HepG2 (cell line): ENCODE results near the gene RIPOR3. TPM values are rescaled to one million over a fixed set of nuclear protein-coding genes. Genes with fewer than 3 reads are reported as not detected.

ENCODE experiments used
- CENPBD1 ChIP-seq: sonication (generic); formaldehyde crosslinking; IDR thresholded peaks from 2 replicates; pipeline ENCODE4 v1.8.0; 2022; ENCODE audit warnings: missing genetic modification reagents, low read depth, mild to moderate bottlenecking, borderline replicate concordance
- DNMT3B ChIP-seq: conservative IDR thresholded peaks from 2 replicates; pipeline ENCODE4 v1.6.1; 2016; ENCODE audit warnings: missing biosample characterization, control low read depth
- ELF4 ChIP-seq: sonication (generic); formaldehyde crosslinking; IDR thresholded peaks from 2 replicates; pipeline ENCODE4 v1.5.0; 2020; ENCODE audit warnings: missing genetic modification reagents, mild to moderate bottlenecking, moderate library complexity, borderline replicate concordance
- FOXA1 ChIP-seq, 2 experiments: fragments of 450-650 bp in 1 of 2; sonication (generic) in 1 of 2; formaldehyde crosslinking in 1 of 2; IDR thresholded peaks; 2 replicates each; pipeline versions ENCODE4 v1.4.0 to v1.6.1; 2016 to 2020; ENCODE audit warnings: missing genetic modification reagents in 1 of 2
- GATAD2A ChIP-seq: IDR thresholded peaks from 2 replicates; pipeline ENCODE4 v1.6.1; 2016
- HINFP ChIP-seq: sonication (generic); formaldehyde crosslinking; IDR thresholded peaks from 2 replicates; pipeline ENCODE4 v1.4.0; 2020; ENCODE audit warnings: low read depth, mild to moderate bottlenecking, missing genetic modification reagents
- HMGXB3 ChIP-seq: sonication (generic); formaldehyde crosslinking; IDR thresholded peaks from 2 replicates; pipeline ENCODE4 v1.4.0; 2020; ENCODE audit warnings: missing genetic modification reagents, borderline replicate concordance
- IKZF1 ChIP-seq: fragments of 450-650 bp; IDR thresholded peaks from 2 replicates; pipeline ENCODE4 v1.7.1; 2016
- MTA1 ChIP-seq: sonication (generic); formaldehyde crosslinking; IDR thresholded peaks from 2 replicates; pipeline ENCODE4 v1.4.0; 2020; ENCODE audit warnings: missing genetic modification reagents, mild to moderate bottlenecking, borderline replicate concordance
- PAX8 ChIP-seq: sonication (generic); formaldehyde crosslinking; IDR thresholded peaks from 2 replicates; pipeline ENCODE4 v1.8.0; 2022; ENCODE audit warnings: mild to moderate bottlenecking, missing genetic modification reagents, borderline replicate concordance
- PHF20 ChIP-seq: sonication (generic); formaldehyde crosslinking; IDR thresholded peaks from 2 replicates; pipeline ENCODE4 v1.5.0; 2020; ENCODE audit warnings: mild to moderate bottlenecking, missing genetic modification reagents
- PRMT3 ChIP-seq: sonication (generic); formaldehyde crosslinking; IDR thresholded peaks from 2 replicates; pipeline ENCODE4 v1.8.1; 2022; ENCODE audit warnings: low read depth, mild to moderate bottlenecking, moderate library complexity, missing genetic modification reagents, borderline replicate concordance
- RAD51 ChIP-seq: fragments of 450-650 bp; IDR thresholded peaks from 2 replicates; pipeline ENCODE4 v1.6.1; 2016; ENCODE audit warnings: borderline replicate concordance
- RXRB ChIP-seq: IDR thresholded peaks from 2 replicates; pipeline ENCODE4 v1.6.1; 2016; ENCODE audit warnings: borderline replicate concordance, missing genetic modification reagents, missing compliant biosample characterization
- SP1 ChIP-seq, 2 experiments: fragments of 450-650 bp in 1 of 2; sonication (generic) in 1 of 2; formaldehyde crosslinking in 1 of 2; IDR thresholded peaks; 2 replicates each; pipeline versions ENCODE4 v1.4.0 to v1.6.1; 2016 to 2020; ENCODE audit warnings: missing genetic modification reagents in 1 of 2
- SP2 ChIP-seq: sonication (generic); formaldehyde crosslinking; IDR thresholded peaks from 2 replicates; pipeline ENCODE4 v1.5.1; 2020; ENCODE audit warnings: mild to moderate bottlenecking, missing genetic modification reagents
- TGIF2 ChIP-seq: IDR thresholded peaks from 2 replicates; pipeline ENCODE4 v1.6.1; 2016; ENCODE audit warnings: control low read depth, missing compliant biosample characterization
- ZNF558 ChIP-seq: sonication (generic); formaldehyde crosslinking; IDR thresholded peaks from 2 replicates; pipeline ENCODE4 v1.9.0; 2022; ENCODE audit warnings: mild to moderate bottlenecking, missing genetic modification reagents, borderline replicate concordance
- ZNF574 ChIP-seq: sonication (generic); formaldehyde crosslinking; IDR thresholded peaks from 2 replicates; pipeline ENCODE4 v1.4.0; 2020; ENCODE audit warnings: missing genetic modification reagents
- polyA plus RNA-seq, 8 experiments: library from polyadenylated mRNA; depleted of rRNA in 3 of 8; stranded (reverse) in 7 of 8; unstranded in 1 of 8; fragments of >200 nt; fragmentation: Illumina TruSeq in 4 of 8; extraction: Trizol in 4 of 8; gene quantifications; 2 replicates each; pipeline versions ENCODE4 v1.2.1 to v1.2.3, GENCODE V29; 2011 to 2016; ENCODE audit warnings: low read depth in 4 of 8, missing spikeins in 1 of 8, mixed read lengths in 1 of 8; ENCODE audit not compliant: insufficient read depth in 1 of 8
- total RNA-seq, 5 experiments: library from RNA; depleted of rRNA; stranded (reverse); fragments of >200 nt; fragmentation: Illumina TruSeq; extraction: Trizol; gene quantifications; 2 replicates each; pipeline ENCODE4 v1.2.3, GENCODE V29; 2016; ENCODE audit warnings: low read depth in 1 of 5

The RIPOR3 gene
- total and polyA plus RNA-seq, 2 of the 13 experiments (the other 11 are each of a cell fraction or from before 2014, with no cell fraction given): 0.18 TPM; not detected in 1

GRCh38 chr20:50728981-50729874, 37.9 kb upstream of the RIPOR3 start (continued):
- 0 out of 2 replicates have a peak, but pooled peaks have one; percentile 47 for TF ChIP-seq ZNF558 (CRISPR knock-in tag)
- TF ChIP-seq PAX8: no peak
- no peak for TF ChIP-seq PRMT3 (CRISPR knock-in tag)
- peak; percentile 65 for TF ChIP-seq TGIF2 (CRISPR knock-in tag)
- TF ChIP-seq CENPBD1: peak; percentile 83; the same call in 1 of the 2 replicates
- no peak for TF ChIP-seq IKZF1
- peak; percentile 88 for TF ChIP-seq GATAD2A (CRISPR knock-in tag)
- peak; percentile 67; the same call in 1 of the 2 replicates for TF ChIP-seq DNMT3B
- TF ChIP-seq HINFP (CRISPR knock-in tag): no peak
- no peak; the same call in 1 of the 2 replicates for TF ChIP-seq PHF20 (CRISPR knock-in tag)
- TF ChIP-seq HMGXB3 (CRISPR knock-in tag): no peak
- peak; percentile 74; the same call in 1 of the 2 replicates for TF ChIP-seq RXRB (CRISPR knock-in tag)
- TF ChIP-seq SP1 (IDR thresholded peaks at IDR 0.05): no peak
- no peak for TF ChIP-seq SP1 (CRISPR knock-in tag; IDR thresholded peaks at IDR 0.05)
- TF ChIP-seq ELF4: peak; percentile 64; the same call in 1 of the 2 replicates
- TF ChIP-seq RAD51: no peak
- no peak for TF ChIP-seq ZNF574 (CRISPR knock-in tag)
- TF ChIP-seq MTA1 (CRISPR knock-in tag): 0 out of 2 replicates have a peak, but pooled peaks have one; percentile 22
- no peak for TF ChIP-seq SP2 (CRISPR knock-in tag)
- no peak for TF ChIP-seq FOXA1 (IDR thresholded peaks at IDR 0.05)
- TF ChIP-seq FOXA1 (CRISPR knock-in tag; IDR thresholded peaks at IDR 0.05): peak; percentile 78
